Epithelial cell of proximal tubule (primary cell): ENCODE results near the gene COA6. TPM values are rescaled to one million over a fixed set of nuclear protein-coding genes. Genes with fewer than 3 reads are reported as not detected.

Source experiments
- DNase-seq: peaks from one replicate; pipeline ENCODE4 v3.0.0-alpha.2; 2011; ENCODE audit warnings: low read depth
- H3K4me3 ChIP-seq: 2 replicates; pipeline ENCODE4 v1.5.1; 2011; ENCODE audit warnings: low read depth, mild to moderate bottlenecking, low read length
- total RNA-seq: library from RNA; depleted of rRNA; stranded (reverse); fragments of >200 nt; gene quantifications from 2 replicates; pipeline ENCODE4 v1.2.3, GENCODE V29; 2015
- TF ChIP-seq, protein P1 (sequence below): conservative IDR thresholded peaks from 2 replicates; pipeline ENCODE4 v1.5.1; 2012; ENCODE audit warnings: low read depth, mild to moderate bottlenecking, low read length

The COA6 gene
- total RNA-seq, 1 donor from 2014 or later, result 31.8 TPM

DNA sequence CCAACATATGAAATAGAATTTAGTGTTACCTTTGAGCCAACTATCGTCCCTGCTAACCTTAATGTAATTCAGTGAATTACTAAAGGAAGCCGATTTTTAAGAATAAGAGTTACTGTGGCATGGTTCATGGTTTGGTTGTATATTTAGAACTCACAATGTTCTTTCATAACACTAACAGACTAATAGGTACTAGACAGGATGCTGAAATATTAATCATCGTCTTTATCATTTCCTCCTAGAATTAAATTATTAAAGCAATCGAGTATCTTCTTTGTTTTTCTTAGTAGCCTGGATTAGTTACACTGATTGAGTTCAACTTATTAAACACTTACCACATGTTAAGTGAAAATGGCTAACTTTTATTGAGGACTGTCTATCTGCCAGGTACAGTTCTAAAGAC is 58.0 kb downstream of the COA6 start:
- TF ChIP-seq, protein P1, sequence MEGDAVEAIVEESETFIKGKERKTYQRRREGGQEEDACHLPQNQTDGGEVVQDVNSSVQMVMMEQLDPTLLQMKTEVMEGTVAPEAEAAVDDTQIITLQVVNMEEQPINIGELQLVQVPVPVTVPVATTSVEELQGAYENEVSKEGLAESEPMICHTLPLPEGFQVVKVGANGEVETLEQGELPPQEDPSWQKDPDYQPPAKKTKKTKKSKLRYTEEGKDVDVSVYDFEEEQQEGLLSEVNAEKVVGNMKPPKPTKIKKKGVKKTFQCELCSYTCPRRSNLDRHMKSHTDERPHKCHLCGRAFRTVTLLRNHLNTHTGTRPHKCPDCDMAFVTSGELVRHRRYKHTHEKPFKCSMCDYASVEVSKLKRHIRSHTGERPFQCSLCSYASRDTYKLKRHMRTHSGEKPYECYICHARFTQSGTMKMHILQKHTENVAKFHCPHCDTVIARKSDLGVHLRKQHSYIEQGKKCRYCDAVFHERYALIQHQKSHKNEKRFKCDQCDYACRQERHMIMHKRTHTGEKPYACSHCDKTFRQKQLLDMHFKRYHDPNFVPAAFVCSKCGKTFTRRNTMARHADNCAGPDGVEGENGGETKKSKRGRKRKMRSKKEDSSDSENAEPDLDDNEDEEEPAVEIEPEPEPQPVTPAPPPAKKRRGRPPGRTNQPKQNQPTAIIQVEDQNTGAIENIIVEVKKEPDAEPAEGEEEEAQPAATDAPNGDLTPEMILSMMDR, result no peak
- no peak overlapping the region for H3K4me3 ChIP-seq
- no peak for DNase-seq

- H3K4me3 ChIP-seq, result no peak overlapping the region
- DNase-seq, result peak; percentile 55
- TF ChIP-seq, protein P1, result no peak
Measured at GRCh38 chr1:234433563-234434285, 60.5 kb downstream of the COA6 start.

Other genes starting within 250 kb of the COA6 start
- 17.4 and 31.2 TPM in 2 replicates for gene TARBP1, start 105.7 kb downstream of the COA6 start, total RNA-seq
- 45.6 and 70.5 TPM in 2 replicates for gene IRF2BP2, start 236.7 kb downstream of the COA6 start, total RNA-seq